Measurements from ENCODE around the gene GFPT1. TPM values are rescaled to one million over a fixed set of nuclear protein-coding genes. Genes with fewer than 3 reads are reported as not detected.
"Not testable (repeated sequence)": the region's sequence is repeated elsewhere in the genome, so short reads cannot be mapped to it uniquely, and the experiment has no call there.

The GFPT1 gene
- total and polyA plus RNA-seq, 9 of the 15 experiments (the other 6 are each of a cell fraction or from before 2014, with no cell fraction given), result 6.6 to 38.3 (median 15.9) TPM

- BruUV-seq (replicated peaks); H3K9me3 ChIP-seq (replicated peaks; ENCODE audit: control insufficient read depth, insufficient read depth, low read depth, low read length); H3K9me1 ChIP-seq (ENCODE audit: control insufficient read depth, insufficient read depth, low read length); POLR2A ChIA-PET; H3K27ac ChIP-seq (ENCODE audit: extremely low read depth, low read depth, low read length); H3K79me2 ChIP-seq (ENCODE audit: control insufficient read depth, insufficient read depth, low read length); H3K4me2 ChIP-seq (ENCODE audit: insufficient read depth, low read length); in situ Hi-C loops (cut with MboI); H3K4me3 ChIP-seq; H4K20me1 ChIP-seq (replicated peaks; ENCODE audit: control insufficient read depth, insufficient read depth, low read length); DNase-seq (ENCODE audit: extremely low read depth in 1 of 4, low spot score in 3 of 4); ATAC-seq; H2AFZ ChIP-seq (ENCODE audit: low read depth, low read length); H3K9ac ChIP-seq (ENCODE audit: insufficient read depth in 1 of 2, low read depth in 2 of 2, low read length in 2 of 2); H3K4me1 ChIP-seq (replicated peaks in 1 of 2; ENCODE audit: control insufficient read depth in 2 of 2, insufficient read depth in 2 of 2, low read length in 2 of 2); H3K27me3 ChIP-seq (ENCODE audit: control insufficient read depth in 2 of 2, insufficient read depth in 2 of 2, low read length in 2 of 2); CTCF ChIA-PET (ENCODE audit: low intra/inter-chr PET ratio); intact Hi-C loops (cut with micrococcal nuclease); FAIRE-seq: not testable (repeated sequence)
- H3K36me3 ChIP-seq (ENCODE audit: control insufficient read depth, insufficient read depth, low read length), result peaks cover 29% of the 10 kb centered on the region; the same call in 2 of the 3 replicates
- WGBS (ENCODE audit: insufficient coverage, low coverage, missing lambda C conversion rate), result 90% methylated on average over 6 of the region's 7 CpGs
- peak; percentile 34 for TF ChIP-seq PRDM10 (IDR thresholded peaks at IDR 0.05; ENCODE audit: partially characterized antibody)
- peak; percentile 66; the same call in 1 of the 2 replicates for TF ChIP-seq NFIC (IDR thresholded peaks at IDR 0.05)
Observed at GRCh38 chr2:69419111-69419510, 32.1 kb upstream of the GFPT1 start.
